Vagina (tissue), 2 donors: ENCODE results near the gene LSM14A.

Experiments used
- POLR2AphosphoS5 ChIP-seq, 2 donors: sonication (generic); formaldehyde crosslinking; IDR thresholded peaks; one replicate each; pipeline ENCODE4 v1.9.0; 2017; ENCODE audit warnings: antibody characterized with exemption in 2 of 2, mild to moderate bottlenecking in 2 of 2, low read depth in 1 of 2; ENCODE audit not compliant: insufficient read depth in 1 of 2
- TF ChIP-seq, protein P1 (sequence below), 3 experiments: fragments of 450-650 bp in 2 of 3; fragments of 200-600 bp in 1 of 3; sonication (generic) in 1 of 3; IDR thresholded peaks; one replicate each; pipeline ENCODE4 v1.5.1; 2017 to 2019; ENCODE audit warnings: antibody characterized with exemption in 3 of 3, mild to moderate bottlenecking in 2 of 3, moderate library complexity in 2 of 3

DNA sequence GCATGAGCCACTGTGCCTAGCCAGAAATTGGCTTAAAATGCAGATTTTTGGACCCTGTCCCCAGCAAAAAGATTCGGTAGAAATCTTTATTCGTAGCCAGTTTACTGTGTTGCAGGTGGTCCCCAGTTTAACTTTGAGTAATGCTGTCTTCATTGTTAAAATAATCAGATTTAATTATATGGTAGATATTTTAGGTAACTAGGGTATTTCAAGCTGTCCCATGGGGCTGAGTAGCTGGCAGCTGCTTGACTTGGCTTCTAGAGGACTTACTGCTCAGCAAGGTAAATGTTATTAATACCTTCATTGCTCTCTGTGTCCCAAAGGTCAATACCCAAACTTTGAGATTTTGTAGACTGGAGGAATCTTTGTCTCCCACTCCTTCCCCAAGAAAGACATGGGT, 21.1 kb downstream of the LSM14A start:
- TF ChIP-seq, protein P1, sequence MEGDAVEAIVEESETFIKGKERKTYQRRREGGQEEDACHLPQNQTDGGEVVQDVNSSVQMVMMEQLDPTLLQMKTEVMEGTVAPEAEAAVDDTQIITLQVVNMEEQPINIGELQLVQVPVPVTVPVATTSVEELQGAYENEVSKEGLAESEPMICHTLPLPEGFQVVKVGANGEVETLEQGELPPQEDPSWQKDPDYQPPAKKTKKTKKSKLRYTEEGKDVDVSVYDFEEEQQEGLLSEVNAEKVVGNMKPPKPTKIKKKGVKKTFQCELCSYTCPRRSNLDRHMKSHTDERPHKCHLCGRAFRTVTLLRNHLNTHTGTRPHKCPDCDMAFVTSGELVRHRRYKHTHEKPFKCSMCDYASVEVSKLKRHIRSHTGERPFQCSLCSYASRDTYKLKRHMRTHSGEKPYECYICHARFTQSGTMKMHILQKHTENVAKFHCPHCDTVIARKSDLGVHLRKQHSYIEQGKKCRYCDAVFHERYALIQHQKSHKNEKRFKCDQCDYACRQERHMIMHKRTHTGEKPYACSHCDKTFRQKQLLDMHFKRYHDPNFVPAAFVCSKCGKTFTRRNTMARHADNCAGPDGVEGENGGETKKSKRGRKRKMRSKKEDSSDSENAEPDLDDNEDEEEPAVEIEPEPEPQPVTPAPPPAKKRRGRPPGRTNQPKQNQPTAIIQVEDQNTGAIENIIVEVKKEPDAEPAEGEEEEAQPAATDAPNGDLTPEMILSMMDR (IDR thresholded peaks at IDR 0.05) = no peak
- no peak for TF ChIP-seq POLR2AphosphoS5 (IDR thresholded peaks at IDR 0.05; ENCODE audit: insufficient read depth in 1 of 2, low read depth in 1 of 2)
